ENCODE measurements around the gene FXR1.

The FXR1 gene

DNA sequence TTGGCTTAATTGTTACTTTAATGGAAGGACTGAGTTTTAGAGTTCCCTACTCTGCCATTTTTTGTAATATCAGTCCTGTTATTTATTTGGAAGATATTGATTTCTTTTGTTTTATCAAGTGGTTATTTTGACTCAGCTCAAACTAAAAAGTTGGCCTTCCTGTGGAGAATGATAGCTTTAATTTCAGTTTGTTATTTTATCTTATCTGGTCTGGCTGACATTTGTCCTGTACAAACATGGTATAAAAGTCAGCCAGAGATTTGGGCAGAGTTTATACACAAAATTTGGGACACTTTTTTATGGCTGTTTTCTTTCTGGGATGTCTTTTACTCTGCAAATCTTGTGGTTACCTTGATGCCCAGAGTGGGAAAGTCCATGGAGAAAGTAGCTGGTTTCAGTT lies 118.5 kb downstream of the FXR1 start:
- no peak overlapping the region for H3K4me3 Mint-ChIP-seq
- TF ChIP-seq CTCF (IDR thresholded peaks at IDR 0.05; ENCODE audit: unreplicated experiment in 3 of 3): no peak
- H3K27me3 Mint-ChIP-seq (ENCODE audit: low read depth): no peaks in the 10 kb centered on the region
- H3K4me1 Mint-ChIP-seq: no peaks in the 10 kb centered on the region
- no peaks in the 10 kb centered on the region for H3K9me3 Mint-ChIP-seq
- no peak overlapping the region for H3K27ac Mint-ChIP-seq
- H3K36me3 Mint-ChIP-seq (ENCODE audit: low read depth): no peaks in the 10 kb centered on the region

Measured in nephron (organoid).